NCI-H1417 treated with DMSO at 0.1 percent for 48 hours (cell line): Measurements from ENCODE around the gene LRRN1.

Experiments used
- DNase-seq: peaks from one replicate; lab custom pipeline; 2025; lab: John Stamatoyannopoulos, UW

The LRRN1 gene

DNA sequence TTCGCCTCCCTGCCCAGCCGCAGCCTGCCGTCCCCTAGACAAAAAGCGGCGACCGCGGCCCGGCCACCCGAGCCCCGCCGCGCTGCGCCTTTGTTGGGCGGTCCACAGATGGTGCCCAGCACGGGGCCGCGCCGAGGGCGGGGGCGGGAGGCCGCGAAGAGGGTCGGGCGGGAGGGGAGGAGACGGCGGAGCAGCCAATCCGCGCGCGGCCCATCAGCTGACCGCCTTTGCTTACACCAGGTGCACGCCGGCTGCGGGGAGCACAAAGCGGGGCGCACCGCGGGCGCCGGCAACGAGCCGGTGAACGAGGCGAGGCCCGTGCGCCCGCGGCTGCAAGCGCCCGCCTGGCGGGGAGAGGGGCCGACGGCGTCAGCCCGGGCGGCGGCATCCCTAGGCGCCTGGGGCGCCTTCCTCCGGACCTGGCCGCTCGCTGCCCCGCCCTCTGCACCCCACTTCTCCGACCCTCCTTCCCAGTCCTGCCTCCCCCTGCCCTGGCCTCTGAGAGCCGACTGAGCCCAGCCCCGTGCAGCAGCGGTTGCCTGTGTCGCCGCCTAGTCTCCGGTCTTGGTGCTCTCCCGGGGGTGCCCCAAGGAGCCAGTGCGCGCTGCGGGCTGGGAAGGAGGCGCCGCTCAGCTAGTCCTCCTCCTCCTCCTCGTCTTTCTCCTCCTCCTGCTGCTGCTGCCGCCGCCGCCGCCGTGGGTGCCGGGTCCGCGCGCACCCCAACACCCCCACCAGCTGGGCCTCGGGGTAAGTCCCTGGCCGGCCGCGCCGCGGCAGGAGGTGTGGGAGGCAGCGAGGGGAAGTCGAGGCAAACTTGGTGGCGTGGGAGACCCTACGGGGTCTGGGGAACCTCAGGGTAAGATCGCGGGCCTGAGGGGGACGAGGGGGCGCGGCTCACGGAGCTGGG lies at the start of gene LRRN1:
Gene LRRN1 (plus strand): TSS at position 259 of the 907 bp plus-strand sequence. CDS start 45,211 bp downstream, outside the sequence.
- no peak for DNase-seq

DNA sequence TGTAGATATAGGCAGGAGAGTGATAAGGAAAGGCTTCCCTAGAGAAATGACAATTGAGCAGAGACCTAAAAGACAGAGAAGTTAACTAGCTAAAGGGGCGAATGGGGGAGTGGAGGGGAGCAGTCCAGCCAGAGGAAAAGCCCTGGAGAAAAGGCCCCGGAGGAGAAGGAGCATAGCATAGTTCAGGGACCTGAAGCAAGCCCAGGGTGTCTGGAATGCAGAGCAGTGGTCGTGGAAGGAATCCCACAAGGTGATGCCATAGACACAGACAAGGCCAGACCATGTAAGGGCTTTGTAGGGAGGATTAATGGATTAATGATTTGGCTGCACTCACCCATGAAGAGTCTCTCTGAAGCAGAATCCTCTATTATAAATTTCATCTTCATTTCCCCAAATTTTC lies 45.8 kb upstream of the LRRN1 start:
- DNase-seq, result no peak

DNA sequence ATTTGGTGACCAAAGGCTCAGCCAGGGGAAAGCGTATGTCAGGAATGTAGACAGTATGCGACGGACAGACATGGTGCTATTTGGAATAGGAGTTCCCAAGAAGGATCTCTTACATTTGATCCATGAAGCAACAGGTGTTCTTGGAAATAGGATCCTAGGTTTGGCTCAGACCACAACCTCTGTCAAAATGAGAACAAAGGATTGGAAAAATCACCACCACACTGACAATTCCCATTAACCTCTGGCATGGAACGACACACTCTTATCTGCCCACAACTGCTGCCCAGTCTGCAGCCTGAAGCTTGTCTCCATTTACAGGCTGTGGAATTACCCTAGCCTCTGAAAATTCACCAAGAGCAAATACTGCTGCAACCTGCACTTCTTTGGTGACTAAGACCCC lies 33.6 kb upstream of the LRRN1 start:
- DNase-seq, result no peak

DNA sequence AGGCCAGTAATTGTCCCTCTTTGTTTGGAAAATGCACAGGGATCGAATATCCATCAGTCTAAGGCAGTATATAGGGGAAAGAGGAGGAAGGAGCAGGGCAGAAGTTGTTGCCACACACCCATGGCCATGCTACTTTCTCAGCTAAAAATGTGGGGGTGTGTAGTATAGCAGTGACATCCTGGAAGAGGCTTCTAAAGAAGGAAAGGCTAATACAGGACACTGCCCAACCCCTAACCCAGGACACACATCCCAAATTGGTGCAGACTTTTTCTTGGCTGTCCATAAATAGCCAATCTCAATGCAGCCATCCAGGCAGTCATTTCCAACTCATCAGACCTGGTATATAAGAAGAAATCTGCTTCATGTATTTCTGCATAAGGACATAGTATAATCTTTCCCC lies 33.1 kb upstream of the LRRN1 start:
- no peak for DNase-seq

DNA sequence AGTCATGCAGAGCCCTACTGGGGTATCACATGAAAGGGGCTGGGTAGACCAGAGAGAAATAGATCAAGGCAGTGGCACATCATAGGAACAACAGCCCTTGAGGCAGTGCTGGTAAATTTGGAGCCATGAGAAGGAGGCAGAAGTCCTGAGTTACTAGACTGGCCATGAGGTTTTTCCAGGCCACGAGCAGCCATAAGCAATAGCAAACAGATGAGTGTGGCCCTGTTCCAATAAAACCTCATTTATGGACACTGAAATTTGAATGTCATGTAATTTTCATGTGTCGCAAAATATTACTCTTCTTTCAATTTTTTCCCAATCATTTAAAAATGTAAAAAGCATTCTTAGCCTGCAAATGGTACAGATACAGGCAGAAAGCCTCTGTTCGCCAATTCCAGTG lies 28.1 kb upstream of the LRRN1 start:
- DNase-seq, result no peak

DNA sequence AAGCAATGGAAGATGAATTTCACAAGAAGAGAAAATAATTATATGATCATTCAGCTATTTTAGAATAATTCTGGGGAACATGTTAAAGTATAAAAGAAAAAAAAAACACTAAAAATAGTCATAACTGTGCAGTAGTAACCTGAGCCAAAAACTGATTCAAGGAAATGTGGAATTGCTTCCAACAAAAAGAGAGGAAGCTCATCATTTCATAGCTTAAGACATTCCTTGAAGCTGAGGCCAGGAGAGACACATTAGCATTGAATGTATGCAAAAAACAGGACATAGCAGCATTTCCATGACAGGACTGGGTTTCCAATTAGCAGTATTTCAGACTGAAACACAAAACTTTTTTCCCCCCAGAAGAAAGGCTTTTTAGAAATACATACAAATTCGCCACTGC lies 27.7 kb upstream of the LRRN1 start:
- no peak for DNase-seq

DNA sequence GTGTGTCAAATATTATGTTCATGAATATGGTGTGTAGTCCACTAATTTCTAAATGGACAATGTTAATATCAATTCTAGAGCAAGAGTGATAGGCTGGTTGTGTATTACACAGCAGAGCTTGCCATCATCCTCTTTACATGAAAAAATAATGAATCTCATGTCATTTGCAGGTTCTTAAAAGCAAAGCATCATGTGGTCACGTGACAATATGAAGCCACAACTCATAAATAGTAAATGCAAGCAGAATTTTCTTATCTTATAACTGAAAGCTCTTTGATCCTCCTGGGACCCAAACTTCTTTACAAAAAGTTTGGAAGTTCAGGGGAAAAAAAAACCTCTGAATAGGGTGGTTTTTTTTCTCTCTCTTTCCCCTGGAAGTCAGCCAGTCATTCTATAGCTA lies 26.9 kb upstream of the LRRN1 start:
- no peak for DNase-seq

DNA sequence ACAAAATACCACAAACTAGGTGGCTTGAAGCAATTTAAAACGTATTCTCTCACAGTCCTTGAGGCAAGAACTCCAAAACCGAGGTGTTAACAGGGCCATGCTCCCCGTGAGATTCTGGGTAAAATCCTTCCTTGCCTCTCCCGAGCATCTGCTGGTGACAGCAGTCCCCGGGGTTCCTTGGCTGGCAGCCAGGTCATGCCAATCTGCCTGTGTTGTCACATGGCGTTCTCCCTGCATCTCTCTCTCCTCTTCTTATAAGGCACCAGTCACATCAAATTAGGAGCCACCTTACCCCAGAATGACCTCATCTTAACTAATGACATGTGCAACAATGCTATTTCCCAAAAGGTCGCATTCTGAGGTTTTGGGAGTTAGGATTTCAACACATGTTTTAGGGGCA lies 26.3 kb upstream of the LRRN1 start:
- DNase-seq, result no peak

DNA sequence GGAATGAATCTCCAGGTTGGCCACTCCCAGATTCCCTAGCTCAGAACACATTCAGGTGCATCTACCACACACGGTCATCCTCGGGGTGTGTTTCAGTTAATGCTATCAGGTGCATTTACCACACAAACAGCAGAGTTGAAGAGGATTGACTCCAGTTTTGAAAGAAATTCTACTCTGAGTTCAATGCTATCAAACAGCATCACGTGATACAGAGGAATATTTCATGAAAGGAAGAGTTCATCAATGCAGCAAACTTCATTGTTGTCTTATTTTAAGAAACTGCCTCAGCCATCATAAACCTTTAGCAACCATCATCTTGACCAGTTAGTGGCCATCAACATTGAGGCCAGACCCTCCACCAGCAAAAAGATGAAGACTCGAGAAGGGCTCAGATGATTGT lies 22.6 kb upstream of the LRRN1 start:
- DNase-seq, result no peak

DNA sequence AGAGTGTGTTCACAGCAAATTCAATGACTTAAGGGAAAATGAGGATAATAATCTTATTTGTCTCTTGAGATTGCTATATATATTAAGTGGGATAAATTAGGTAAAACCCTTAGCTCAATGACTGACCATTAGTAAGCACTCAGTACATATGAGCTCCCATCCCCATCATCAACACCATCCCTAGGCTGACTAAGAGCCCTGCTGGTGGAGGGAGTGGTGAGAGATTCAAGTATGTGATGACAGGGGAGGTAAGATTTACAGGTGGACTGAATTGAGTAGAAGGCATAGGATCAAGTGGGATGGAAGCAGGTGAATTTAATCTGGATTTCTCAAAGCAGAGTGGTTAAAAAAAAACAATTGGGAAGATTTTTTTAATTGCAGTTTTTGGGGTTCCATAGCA lies 21.0 kb upstream of the LRRN1 start:
- no peak for DNase-seq

DNA sequence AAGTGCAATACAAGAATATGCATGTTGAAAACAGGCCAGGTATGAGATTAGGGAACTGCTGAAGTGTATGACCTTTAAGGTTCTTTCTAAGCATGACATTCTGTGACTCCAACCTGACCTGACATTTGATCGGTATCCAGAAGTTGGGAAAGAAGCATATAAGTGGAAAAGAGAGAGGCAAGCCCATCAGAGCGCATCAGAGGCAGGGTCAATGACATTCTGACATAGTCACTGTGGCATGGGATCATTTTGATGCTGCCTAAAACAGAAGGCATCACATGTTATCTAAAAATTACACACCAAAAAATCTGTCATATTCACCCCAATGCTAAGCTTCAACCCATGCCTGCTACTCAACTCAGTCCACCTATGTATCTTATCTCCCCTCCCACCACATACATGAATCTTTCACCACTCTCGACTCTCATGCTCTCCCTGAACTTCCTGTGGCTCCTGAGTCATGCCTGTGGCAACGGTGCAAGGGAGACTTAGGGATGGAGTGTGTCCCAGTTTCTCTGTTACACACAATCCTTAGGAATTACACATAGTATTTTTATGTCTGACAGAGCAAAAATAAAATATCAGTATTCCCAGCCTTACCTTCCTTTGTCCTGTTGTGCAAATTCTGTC lies 20.5 kb upstream of the LRRN1 start:
- DNase-seq, result no peak

DNA sequence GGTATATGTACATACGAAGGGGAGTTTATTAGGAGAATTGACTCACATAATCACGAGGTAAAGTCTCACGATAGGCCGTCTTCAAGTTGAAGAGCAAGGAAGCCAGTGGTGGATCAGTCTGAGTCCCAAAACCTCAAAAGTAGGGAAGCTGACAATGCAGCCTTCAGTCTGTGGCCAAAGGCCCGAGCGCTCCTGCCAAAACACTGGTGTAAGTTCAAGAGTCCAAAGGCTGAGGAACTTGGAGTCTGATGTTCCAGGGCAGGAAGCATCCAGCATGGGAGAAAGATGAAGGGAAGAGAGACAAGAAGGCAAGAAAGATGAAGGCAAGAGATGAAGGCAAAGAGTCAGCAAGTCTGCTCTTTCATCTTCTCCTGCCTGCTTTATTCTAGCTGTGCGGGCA lies 16.8 kb upstream of the LRRN1 start:
- DNase-seq, result no peak

DNA sequence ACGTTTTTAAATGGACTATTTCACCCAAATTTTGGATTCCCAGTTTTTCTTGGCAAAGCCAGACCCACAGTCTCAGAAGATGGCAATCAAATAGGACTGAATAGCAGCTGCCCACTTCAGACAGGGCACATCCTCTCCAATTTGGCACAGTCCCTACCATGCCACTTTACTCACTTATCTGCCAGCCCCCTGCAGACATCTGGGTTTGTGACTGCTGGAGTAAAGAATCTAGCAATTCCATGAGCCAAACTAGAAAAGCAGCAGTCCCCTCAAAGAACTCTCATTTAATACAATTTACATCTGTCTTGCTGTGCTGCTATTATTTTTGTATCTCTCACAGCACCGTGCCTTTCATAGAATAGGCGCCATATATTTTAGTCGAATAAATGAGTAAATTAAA lies 16.0 kb upstream of the LRRN1 start:
- no peak for DNase-seq

DNA sequence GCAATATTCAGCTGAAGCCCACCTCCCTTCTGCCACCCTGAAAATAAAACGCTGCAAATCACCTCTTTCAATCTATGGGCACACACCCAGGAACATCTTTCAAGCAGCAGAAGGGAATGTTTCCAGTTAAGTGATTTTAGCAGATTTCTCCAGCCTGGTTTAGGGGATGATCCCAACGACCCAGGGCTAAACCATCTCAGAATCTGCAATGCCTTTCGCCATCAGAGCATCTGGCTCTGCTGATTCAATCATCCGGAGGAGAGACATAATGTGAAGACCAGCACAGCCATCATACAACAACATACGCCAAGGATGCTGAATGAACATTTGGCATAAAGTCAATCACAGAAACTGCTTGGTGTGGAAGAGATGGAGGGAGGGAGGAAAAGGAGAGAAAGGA lies 15.5 kb upstream of the LRRN1 start:
- no peak for DNase-seq

DNA sequence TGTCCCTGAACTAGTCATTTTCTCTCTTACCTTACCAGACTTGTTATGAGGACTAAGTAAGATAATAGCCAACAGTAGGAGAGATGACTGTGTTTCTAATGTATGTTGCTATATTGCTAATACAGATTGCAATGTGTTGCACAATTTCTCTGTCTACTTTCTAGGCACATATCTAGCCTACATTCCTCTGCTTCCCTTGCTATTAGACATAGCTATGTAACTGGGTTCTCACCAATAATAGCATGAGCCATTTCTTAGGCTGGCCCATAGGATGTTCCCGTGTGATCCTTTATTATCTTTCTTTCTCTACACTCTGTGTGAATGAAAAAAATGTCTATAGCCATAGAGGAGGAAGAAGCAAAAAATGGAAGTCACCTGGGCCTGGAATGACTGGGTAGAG lies 6.8 kb upstream of the LRRN1 start:
- no peak for DNase-seq

DNA sequence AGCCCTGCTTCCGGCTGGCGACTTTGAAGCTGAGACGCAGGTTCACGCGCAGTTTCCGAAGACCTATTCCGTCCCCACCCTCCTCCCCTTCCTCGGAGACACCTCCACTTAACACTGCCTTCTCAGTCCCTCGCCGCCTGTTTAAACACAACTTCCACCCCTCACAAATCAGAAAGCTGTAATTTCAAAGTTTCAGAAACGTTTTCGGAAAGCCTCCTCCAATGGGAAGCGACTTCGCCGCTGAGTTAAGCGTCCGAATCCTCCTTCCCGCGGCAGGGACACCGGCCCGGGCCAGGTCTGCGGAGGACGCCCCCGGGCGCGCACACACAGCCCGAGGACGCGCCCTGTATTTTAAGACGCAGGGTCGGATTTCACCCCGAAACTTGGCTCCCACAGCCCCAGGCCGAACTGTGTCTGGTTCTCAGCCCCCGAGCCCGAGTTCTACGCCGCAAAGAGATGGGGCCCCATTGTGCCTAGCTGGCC lies 559 bp upstream of the LRRN1 start:
- no peak for DNase-seq

DNA sequence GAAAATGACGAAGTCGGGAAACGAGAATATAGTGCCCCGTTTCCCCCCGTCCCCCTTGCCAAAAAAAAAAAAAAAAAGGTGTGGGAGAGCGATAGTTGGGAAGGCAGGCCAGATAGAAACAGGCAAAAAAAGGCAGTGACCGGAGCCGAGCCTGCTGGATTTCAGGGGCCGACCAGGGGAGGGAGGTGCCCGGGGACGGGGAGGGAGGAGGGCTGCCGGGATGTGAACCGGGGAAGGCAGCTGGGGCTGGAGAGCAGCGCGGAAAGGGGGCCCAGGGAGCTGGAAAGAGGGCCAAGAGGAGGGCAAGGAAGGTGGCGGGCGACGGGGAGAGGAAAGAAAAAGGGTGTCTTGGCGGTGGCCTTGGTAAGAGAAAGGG lies 837 bp downstream of the LRRN1 start:
- no peak for DNase-seq

DNA sequence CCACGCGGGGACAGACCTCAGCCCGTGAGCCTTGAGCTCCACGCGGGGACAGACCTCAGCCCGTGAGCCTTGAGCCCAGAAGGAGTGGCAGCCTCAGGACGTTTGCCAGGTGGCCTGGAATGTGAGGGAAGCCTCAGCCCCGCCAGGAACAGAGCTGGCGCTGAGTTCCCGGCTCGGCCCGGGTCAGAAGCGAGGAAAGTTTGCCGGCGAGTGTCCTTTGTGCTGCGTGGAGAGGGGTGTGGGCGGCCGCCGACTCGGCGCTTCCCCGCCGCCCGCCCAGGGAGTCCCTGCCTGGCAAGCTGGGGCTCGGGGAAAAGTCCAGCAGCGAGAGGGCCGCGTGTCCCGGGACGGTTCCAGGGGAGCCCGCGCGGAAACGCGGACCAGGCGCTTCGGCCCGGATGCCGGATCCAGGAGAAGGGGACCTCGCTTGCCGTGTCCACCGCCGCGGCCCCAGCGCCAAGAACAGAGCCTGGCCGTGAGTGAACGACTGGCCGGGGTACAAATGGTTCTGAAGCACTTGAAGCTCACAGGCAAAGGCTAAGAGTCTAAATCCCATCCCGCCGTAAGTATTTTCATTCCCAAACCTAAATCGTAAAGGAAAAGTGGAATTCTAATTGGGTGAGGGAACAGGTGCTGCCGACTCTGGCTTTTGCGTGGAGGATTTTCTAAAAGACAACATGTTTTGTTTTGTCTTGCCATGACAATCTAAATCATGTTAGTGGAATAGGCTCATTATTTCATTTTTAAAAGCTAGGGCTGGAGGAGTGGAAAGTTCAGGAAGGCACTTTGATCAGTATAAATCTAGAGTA lies 1.7 kb downstream of the LRRN1 start:
- no peak for DNase-seq

DNA sequence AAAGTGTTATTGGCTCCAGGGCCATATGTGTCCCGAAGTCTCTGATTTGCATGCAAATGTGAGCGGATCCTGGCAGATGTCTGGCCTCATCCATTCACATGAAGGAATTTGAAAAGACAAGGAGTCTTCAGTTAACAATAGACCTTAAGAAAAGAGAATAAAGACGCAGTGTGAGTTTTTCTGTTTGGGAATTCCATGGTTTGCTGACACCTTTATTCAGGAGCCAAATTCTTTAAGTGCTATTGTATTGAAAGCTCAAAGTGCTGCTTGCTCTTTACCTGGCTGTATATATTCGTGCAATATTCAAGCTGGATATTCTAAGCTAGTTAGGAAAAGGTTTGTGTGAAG lies 2.2 kb downstream of the LRRN1 start:
- no peak for DNase-seq

DNA sequence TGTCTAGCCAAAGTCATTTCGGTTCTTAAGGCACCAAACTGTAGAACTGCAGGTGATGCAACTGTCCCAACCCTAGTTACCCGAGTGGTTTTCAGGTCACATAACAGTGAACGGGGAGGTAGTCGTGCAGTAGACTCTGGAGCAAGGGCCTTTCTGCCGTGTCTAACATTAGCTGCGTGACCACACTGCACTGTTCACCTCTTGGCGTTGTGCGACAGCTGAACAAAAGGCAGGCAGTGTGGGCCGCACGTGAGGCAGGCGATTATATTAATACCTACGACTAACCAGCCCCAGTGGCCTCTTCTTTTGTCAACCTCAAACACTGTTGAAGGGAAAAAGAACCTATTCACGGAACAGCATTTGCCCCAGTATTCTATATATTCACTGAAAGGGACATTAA lies 2.8 kb downstream of the LRRN1 start:
- no peak for DNase-seq

DNA sequence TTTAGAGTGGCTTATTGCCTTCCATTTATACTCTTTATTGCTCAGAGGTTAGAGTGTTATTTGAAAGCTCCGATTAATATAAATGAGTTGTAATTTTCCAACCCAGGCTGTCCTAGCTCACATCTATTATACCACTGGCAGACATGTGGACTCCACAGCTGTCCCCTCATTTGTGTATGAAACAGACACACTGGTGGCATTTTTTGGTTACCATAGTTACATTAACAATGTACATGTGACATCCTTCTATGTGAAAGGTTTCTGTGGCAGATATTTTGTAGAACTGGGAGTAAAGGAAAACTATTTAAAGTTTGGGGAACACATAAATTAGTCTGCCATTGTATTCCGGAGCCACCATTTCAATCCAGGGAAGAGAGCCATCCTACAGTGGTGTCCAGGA lies 5.3 kb downstream of the LRRN1 start:
- DNase-seq, result no peak

DNA sequence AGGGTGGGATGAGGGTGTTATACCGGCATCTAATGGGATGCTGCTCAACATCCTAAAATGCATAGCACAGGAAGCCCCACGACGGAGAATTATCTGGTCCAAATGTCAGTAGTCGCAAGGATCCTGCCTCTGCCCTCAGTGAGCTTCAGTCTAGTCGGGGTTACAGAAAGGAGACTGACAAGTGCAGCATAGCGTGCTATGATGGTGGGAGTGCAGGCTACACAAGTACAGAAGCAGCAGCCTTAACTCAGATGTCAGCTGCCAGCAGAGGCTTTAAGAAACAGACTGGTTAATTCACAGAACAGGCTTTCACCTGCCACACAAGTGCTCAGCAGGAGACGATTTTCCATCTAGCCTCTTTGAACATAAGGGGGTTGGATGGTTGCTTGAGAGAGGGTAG lies 6.9 kb downstream of the LRRN1 start:
- DNase-seq, result no peak

DNA sequence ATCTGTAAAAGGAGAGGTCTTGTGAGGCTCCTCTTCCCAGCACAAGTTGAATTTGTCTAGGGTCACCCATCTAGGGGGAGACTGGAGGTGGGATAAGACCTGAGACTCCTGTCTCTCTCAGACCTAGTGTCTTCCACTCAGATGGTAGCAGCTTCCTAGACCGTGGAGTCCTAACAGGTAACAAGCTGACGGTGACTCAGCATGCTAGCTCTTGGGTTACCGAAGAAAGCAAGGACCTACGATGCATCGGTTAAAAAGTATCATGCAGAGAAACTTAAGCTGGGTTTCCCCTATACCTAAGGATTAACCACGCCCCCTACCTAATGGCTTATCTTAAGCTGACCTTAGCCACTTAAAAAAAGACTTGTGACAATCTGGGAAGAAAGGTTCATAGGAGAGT lies 7.6 kb downstream of the LRRN1 start:
- no peak for DNase-seq
